HG02571 (cell line): ENCODE measurements around the gene DUT.
A peak's percentile ranks its signal among the peaks of the same experiment; 100 is the strongest.

Experiments used
- ATAC-seq: cut with Tn5 transposase; IDR thresholded peaks from one replicate; pipeline ENCODE4 v1.9.1; 2021; ENCODE audit warnings: mild to moderate bottlenecking, moderate library complexity; ENCODE audit not compliant: unreplicated experiment

Gene DUT

DNA sequence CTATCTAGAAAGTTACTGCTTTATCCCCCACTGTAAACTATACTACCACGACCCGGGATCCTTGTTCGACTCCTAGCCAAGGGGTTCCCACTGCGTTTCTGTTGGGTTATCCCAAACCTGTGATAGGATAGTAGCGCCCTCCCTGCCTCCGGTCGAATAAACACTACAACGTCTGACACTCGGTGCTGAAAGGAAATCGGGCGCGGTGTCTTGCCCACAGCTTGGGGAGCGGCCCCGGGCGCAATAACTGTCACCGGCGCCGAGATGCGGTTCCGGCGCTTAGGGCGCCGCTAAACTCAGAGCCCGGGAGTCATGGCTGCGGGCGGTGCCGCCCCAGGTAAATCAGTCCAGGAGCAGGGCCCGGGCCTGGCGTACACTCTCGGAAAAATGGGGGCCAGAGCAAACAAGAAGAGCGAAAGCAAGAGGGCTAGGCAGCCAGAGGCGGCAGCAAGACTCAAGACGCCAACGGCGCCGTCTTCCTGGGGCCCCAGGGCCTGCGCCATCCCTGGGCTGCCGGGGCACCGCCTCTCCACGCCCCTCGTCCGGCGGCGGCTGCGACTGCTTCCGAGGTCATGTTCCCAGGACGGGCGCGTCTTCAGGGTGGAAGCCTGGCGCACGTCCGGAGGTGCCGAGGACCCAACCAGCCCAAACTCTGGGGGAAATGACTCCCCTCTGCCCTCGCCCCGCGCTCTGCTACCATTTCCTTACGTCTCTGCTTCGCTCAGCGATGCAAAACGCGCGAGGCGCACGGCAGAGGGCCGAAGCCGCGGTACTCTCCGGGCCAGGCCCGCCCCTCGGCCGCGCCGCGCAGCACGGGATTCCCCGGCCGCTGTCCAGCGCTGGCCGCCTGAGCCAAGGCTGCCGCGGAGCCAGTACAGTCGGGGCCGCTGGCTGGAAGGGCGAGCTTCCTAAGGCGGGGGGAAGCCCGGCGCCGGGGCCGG, at the start of gene DUT:
DUT (plus strand) TSS at position 575 of the 941 bp plus-strand sequence; CDS start at position 662, 87 bp downstream.
- peak; percentile 86 for ATAC-seq

DNA sequence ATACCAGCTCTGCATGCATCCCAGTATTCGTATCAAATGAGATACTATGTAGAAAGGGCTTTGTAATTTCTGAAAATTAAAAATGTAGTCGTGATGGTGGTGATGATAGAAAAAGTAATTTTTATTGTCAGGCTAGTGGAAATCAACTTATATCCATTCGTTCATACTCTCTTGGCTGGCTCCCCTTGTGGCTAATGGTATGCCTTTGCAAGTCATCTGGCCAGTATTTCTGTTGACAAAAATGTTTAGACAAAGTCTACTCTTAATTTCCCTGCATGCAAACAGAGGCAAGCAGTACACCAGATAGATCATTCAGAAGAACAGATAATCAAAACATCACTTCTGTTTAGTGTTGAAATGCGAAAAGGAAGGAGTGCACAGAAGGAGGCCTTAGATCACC, 49.6 kb upstream of the DUT start:
- no peak for ATAC-seq

- ATAC-seq, result no peak
Observed at GRCh38 chr15:48282216-48282615, 49.0 kb upstream of the DUT start.

DNA sequence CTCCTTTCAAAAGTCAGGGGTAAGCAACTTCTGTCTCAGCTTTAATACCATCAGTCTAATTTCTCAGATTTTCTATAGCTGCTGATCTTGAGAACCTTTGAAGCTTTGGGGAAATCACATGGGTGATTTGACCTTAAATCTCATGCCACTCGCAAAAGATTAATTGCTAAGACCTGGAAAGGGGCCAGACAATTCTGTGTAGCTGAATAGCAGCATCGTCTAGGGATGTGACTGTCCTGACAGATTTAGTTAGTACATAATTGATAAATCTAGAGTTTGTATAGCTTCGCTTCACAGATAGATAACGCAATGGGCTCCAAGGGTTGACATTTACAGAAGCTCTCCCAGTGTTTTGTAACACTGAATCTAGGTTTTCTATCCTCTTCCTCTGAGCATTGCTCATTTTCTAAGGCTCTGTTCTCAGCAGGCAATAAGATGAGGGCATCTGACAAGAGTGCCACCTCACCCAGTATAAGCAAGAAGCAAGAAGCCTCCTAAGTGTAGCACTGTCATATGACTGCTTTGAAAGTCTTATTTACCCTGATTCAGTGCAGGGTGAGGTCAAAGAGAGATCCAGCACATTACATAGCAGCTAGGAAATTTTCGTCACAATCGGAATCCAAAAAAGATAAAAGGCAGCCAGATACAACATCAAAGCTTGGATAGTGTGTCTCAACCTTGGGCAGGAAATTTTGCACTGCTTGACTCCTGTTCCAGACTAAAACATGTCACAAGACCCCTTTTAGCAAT, 47.7 kb upstream of the DUT start:
- no peak for ATAC-seq

DNA sequence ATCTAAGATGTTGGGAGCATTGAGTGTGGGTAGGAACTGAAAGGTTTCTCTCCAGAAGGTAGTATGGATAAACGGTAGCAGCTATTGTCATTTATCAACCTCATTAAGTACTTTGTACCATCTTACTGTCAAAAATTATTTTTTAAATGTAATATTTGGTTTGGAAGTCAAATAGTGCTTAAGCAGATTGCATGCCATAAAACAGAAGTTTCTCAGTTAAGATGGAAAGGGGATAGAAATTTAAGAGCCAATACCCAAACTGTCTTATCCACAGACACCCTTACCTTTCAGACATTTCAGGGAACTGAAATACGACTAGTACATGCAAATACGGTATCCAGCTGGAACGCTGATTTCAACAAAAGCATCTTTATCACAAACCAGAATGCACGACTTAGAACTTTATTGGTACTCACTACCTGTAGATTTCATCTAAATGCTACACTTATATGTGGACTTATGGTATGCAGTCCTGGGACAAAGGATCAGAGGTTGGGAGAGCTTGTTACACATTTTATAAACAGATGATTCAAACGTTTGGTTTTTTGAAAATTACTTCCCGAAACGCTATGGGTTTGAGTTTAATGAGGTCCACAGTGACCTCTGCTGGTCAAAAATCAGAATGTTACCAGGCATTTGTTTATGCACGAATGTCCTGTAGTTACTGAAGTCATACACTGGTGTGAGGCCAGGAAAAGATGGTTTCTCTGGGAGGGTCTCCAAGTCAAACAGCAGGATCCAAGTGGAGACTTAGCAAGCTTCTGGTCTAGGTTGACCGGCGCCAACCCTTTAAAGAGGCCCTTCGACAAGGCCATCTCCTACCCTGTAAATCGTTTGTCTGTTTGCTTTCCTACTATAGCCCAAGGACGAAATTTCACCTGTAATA, 45.7 kb upstream of the DUT start:
- ATAC-seq, result peak; percentile 59

GRCh38 chr15:48289628-48290027, 41.6 kb upstream of the DUT start:
- no peak for ATAC-seq

GRCh38 chr15:48292458-48292857, 38.8 kb upstream of the DUT start:
- ATAC-seq, result no peak

GRCh38 chr15:48297668-48298067, 33.6 kb upstream of the DUT start:
- ATAC-seq, result no peak

DNA sequence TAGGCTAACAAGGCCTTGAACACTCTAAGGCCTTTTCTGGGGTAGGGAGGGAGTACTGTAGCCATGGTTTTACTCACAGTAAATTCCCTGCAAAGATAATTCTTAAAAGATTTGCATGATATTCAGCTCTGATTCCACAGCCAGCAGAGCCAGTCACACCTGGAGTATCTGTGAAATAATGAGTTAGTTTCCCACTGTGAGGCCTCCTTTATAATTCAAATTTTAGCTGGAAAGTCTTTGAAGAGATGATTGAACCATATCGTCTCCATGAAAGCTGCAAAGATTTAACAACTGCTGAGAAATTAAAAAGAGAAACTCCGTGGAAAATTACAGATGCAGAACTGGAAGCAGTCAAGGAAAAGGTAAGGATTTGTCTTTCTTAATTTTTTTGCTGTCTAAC, 32.3 kb upstream of the DUT start:
- no peak for ATAC-seq

DNA sequence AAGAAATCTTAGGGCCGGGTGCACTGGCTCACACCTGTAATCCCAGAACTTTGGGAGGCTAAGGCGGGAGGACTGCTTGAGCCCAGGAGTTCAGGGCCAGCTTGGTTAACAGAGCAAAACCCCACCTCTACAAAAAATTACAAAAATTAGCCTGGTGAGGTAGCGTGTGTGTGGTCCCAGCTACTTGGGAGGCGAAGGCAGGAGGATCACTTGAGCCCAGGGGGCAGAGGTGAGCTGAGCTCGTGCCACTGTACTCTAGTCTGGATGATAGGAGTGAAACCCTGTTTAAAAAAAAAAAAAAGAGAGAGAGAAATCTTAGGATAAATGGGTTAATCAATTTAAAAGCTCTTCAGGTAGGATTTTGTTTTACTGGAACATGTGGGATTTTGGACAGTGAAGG, 31.2 kb upstream of the DUT start:
- no peak for ATAC-seq

DNA sequence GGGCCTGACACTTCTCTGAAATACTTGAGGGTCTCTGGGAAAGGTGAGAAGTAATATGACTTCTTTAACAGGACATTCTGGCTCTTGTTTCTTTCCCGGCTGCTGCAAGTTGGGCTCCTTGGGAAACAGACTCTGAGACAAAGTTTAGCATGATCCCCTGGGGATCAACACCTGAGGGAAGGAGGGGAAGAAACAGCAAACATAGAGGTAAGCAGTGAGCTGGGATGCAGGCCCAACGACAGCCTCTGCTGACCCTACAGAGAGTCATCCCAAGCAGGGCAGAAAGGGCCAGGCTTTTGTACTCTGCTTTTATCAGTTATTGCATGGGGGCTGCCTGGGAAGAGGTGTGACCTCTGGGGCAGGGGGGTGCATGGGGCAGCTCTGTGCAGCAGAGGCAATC, 26.8 kb upstream of the DUT start:
- ATAC-seq, result no peak

DNA sequence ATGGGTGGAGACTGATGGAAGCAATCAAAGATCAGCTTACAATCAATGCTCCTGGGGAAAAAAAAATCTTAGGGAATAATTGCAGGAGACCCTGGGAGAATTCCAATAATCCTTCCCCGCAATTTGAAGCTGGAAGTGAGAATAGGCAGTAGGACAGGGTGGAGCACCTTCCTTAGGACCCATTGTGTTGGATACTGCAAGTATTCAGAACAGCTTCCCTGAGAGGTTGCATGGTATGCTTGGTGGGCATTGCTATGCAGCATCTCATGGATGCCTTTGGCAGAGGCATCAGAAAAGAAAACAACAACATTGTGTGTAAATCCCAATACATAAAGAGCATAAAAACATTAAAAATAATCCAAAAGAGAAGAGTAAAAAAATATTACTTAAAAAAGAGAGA, 24.6 kb upstream of the DUT start:
- ATAC-seq, result no peak

GRCh38 chr15:48307586-48307985, 23.6 kb upstream of the DUT start:
- no peak for ATAC-seq

DNA sequence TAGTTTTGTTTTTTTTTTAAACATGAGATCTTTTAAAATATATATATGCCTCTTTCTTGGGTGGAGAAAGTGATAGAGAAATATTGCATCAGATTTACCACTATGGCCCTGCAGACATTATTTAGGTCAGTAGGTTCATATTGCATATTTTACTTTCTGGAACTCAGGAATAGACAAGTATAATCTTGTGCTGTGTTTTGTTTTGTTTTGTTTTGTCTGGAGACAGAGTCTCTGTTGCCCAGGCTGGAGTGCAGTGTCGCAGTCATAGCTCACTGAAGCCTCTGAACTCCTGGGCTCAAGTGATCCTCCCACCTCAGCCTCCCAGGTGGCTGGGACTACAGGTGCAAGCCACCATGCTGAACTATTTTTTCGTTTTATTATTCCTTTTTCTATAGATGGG, 21.5 kb upstream of the DUT start:
- ATAC-seq, result no peak

- ATAC-seq, result no peak
Observed at GRCh38 chr15:48313216-48313615, 18.0 kb upstream of the DUT start.

DNA sequence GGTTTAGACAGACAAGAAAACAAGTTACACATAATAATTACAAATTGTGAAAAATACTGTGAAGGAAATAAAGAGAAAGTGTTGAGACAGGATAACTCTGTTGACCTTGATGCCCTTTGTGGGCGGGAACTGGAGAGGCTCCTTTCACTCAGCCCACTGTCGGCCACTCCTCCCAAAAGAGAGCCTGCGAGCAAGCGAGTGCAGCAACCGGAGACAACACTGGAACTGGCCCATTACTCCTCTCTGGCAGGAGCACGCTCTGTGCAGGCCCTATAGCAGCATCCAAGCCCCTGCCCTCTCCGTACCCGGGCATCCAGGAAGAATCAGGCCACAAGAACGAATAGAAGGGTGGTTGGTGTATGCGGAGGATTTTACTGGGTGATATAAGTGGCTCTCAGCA, 16.2 kb upstream of the DUT start:
- ATAC-seq, result no peak

GRCh38 chr15:48317221-48317620, 14.0 kb upstream of the DUT start:
- no peak for ATAC-seq

GRCh38 chr15:48318131-48318530, 13.1 kb upstream of the DUT start:
- ATAC-seq, result no peak

DNA sequence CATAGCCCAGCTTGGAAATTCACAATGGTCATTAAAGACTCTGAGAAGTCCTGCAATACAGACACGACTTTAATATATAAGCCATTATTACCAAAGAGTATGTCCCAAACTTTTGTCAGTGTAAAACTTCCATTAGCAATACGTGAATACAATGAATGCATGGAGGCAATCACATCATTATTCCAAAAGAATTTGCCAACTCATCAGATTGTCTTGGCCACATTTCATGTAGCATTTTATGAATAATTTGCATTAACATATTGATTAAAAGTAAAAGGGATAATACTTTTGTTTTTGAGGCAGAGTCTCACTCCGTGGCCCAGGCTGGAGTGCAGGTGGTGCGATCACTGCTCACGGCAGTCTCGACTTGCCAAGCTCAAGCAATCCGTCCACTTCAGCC, 7.9 kb upstream of the DUT start:
- no peak for ATAC-seq

DNA sequence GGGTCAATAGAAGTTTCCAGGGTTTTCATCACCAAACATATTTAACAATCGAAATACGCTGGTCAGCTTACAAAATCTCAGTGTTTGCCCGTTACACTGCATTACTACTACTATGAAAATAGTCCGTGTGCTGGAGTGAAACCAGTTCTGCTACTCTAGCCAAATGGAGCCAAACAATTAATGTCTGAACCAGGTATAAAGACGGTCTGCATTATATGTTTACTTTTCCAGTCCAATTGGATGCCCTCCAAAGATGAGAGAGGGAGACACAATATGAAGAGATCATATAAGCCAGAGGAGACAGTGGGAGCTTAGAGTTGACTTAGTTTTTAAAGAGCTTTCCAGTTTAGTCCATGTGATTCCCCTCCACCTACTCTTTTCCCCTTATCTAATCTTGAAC, 6.3 kb upstream of the DUT start:
- no peak for ATAC-seq

DNA sequence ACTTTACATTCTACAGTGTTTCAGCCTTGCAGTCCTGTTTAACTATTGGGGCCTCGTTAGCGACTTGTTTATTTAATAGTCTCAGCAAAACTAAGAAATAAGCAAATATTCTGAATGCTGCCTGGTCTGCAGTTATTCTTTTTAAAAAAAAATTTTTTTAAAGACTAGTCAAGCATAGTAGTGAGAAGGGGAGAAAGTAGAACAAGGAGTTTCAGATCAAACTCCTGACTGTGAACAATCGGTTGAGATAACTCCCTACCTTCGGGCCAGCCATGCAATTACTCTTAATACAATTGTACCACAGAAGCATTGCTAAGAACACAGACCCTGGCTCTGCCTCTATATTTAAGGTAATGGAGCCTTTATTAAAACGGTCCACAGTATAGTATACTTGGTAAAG, 5.8 kb upstream of the DUT start:
- ATAC-seq, result no peak
